K562 (cell line): Measurements from ENCODE around the gene RFLNA. TPM values are rescaled to one million over a fixed set of nuclear protein-coding genes. Genes with fewer than 3 reads are reported as not detected.
A peak's percentile ranks its signal among the peaks of the same experiment; 100 is the strongest.

Experiments
- CREB3 ChIP-seq: fragments of 450-650 bp; conservative IDR thresholded peaks from 2 replicates; pipeline ENCODE4 v1.6.1; 2016; ENCODE audit warnings: missing genetic modification characterization, low read depth, mild to moderate bottlenecking, missing compliant biosample characterization, moderate library complexity
- FOXM1 ChIP-seq, 2 experiments: fragments of 450-650 bp in 1 of 2; sonication (generic) in 1 of 2; formaldehyde crosslinking in 1 of 2; IDR thresholded peaks; 2 replicates each; pipeline versions ENCODE4 v1.6.1 to v1.9.0; 2017 to 2022; ENCODE audit warnings: low read depth in 2 of 2, mild to moderate bottlenecking in 2 of 2, missing genetic modification reagents in 1 of 2, moderate library complexity in 1 of 2
- HNRNPH1 ChIP-seq: fragments of 200-400 bp; formaldehyde crosslinking; optimal IDR thresholded peaks from 2 replicates; pipeline ENCODE3; 2017; ENCODE audit warnings: low read depth, mild to moderate bottlenecking, low read length, moderate library complexity
- KDM4B ChIP-seq, 2 experiments: fragments of 450-650 bp in 1 of 2; sonication (generic) in 1 of 2; IDR thresholded peaks; 2 replicates each; pipeline ENCODE4 v1.6.1; 2016 to 2017; ENCODE audit warnings: borderline replicate concordance in 2 of 2, antibody characterized with exemption in 1 of 2, low read depth in 1 of 2, mild to moderate bottlenecking in 1 of 2
- KLF16 ChIP-seq: IDR thresholded peaks from 2 replicates; pipeline ENCODE4 v1.6.1; 2016; ENCODE audit warnings: antibody characterized with exemption
- MGA ChIP-seq: fragments of 450-650 bp; IDR thresholded peaks from 2 replicates; pipeline ENCODE4 v1.6.1; 2016; ENCODE audit warnings: mild to moderate bottlenecking, moderate library complexity
- NFE2L1 ChIP-seq: fragments of 450-650 bp; IDR thresholded peaks from 2 replicates; pipeline ENCODE4 v1.6.1; 2016; ENCODE audit warnings: missing genetic modification characterization, low read depth, mild to moderate bottlenecking, missing compliant biosample characterization, moderate library complexity, borderline replicate concordance
- RNF2 ChIP-seq: sonication (generic); IDR thresholded peaks from 2 replicates; pipeline ENCODE4 v1.6.1; 2016
- ZNF384 ChIP-seq: IDR thresholded peaks from 2 replicates; pipeline ENCODE4 v1.6.1; 2012; ENCODE audit warnings: low read depth, low read length, improper control_type of control experiment
- ZNF655 ChIP-seq: fragments of 250-450 bp; sonication (Bioruptor Pico); IDR thresholded peaks from 2 replicates; pipeline ENCODE4 v1.5.0; 2021
- polyA plus RNA-seq, 8 experiments: library from polyadenylated mRNA; depleted of rRNA in 4 of 8; stranded (reverse) in 5 of 8; unstranded in 3 of 8; fragments of >200 nt; fragmentation: Nextera tagmentation in 2 of 8; fragmentation: Illumina TruSeq in 1 of 8; extraction: Ambion mirVana in 2 of 8; extraction: Trizol in 1 of 8; gene quantifications; 2 replicates each; pipeline versions ENCODE4 v1.2.1 to v1.2.3, GENCODE V29; 2011 to 2014; ENCODE audit warnings: inconsistent platforms in 1 of 8, missing spikeins in 1 of 8
- total RNA-seq, 7 experiments: library from RNA; depleted of rRNA in 6 of 7; stranded (reverse); fragments of >200 nt in 6 of 7; fragmentation: Illumina TruSeq in 2 of 7; extraction: Trizol in 2 of 7; gene quantifications; 2 replicates each; pipeline versions ENCODE4 v1.2.1 to v1.2.3, GENCODE V29; 2011 to 2021; ENCODE audit warnings: low replicate concordance in 1 of 7

RFLNA gene
- total and polyA plus RNA-seq, 9 of the 15 experiments (the other 6 are each of a cell fraction or from before 2014, with no cell fraction given): not detected

- peak; percentile 74 for TF ChIP-seq MGA
- peak; percentile 57; the same call in 1 of the 2 replicates for TF ChIP-seq KLF16
- TF ChIP-seq HNRNPH1: no peak
- no peak for TF ChIP-seq CREB3
- TF ChIP-seq FOXM1 (IDR thresholded peaks at IDR 0.05; ENCODE audit: low read depth): peak; percentile 67; the same call in 1 of the 2 replicates
- TF ChIP-seq FOXM1 (CRISPR knock-in tag; IDR thresholded peaks at IDR 0.05; ENCODE audit: low read depth): no peak
- no peak for TF ChIP-seq KDM4B (IDR thresholded peaks at IDR 0.05; ENCODE audit: borderline replicate concordance in 2 of 2, low read depth in 1 of 2)
- TF ChIP-seq ZNF384: 0 out of 2 replicates have a peak, but pooled peaks have one; percentile 16
- TF ChIP-seq RNF2: no peak; the same call in 1 of the 2 replicates
- no peak for TF ChIP-seq NFE2L1 (tag)
- no peak for TF ChIP-seq ZNF655 (CRISPR knock-in tag)
These were observed 35.5 kb upstream of the RFLNA start (continued) for GRCh38 chr12:124259154-124260066.
